ENCODE data around the gene ZNF440. TPM values are rescaled to one million over a fixed set of nuclear protein-coding genes. Genes with fewer than 3 reads are reported as not detected.
"Not testable (repeated sequence)": the region's sequence is repeated elsewhere in the genome, so short reads cannot be mapped to it uniquely, and the experiment has no call there.

ZNF440 gene
- total RNA-seq, 4 donors from 2014 or later = 4.8 to 13.2 (median 9.7) TPM

- no peak for ATAC-seq
- H3K27me3 ChIP-seq = no peaks in the 10 kb centered on the region
- WGBS, 2 donors (ENCODE audit: low coverage in 1 of 2) = 94 to 95% methylated on average over 5 to 8 of the region's 8 CpGs
- H3K36me3 ChIP-seq = peaks cover 16 to 59% of the 10 kb centered on the region in 2 donors
- no peak overlapping the region for H3K27ac ChIP-seq
- peaks cover 0 to 58% (median 3%) of the 10 kb centered on the region in 3 donors for H3K9me3 ChIP-seq
- TF ChIP-seq POLR2A (IDR thresholded peaks at IDR 0.05) (no peak), POLR2AphosphoS5 (IDR thresholded peaks at IDR 0.05) (no peak), CTCF (IDR thresholded peaks at IDR 0.05) (no peak), EP300 (IDR thresholded peaks at IDR 0.05) (no peak)
- no peaks in the 10 kb centered on the region for H3K4me1 ChIP-seq
- no peak overlapping the region for H3K4me3 ChIP-seq
These were observed 18.3 kb downstream of the ZNF440 start for GRCh38 chr19:11832253-11832912.

GRCh38 chr19:11833541-11833940 is 19.5 kb downstream of the ZNF440 start:
- Histone ChIP-seq H3K27ac (no peak overlapping the region), H3K4me1 (no peaks in the 10 kb centered on the region), H3K36me3 (peaks cover 16 to 59% of the 10 kb centered on the region in 2 donors), H3K27me3 (no peaks in the 10 kb centered on the region), H3K4me3 (no peak overlapping the region), H3K9me3 (peaks cover 0 to 58% (median 3%) of the 10 kb centered on the region in 3 donors)
- 90 to 98% methylated on average over 1 to 2 of the region's 2 CpGs for WGBS, 2 donors (ENCODE audit: low coverage in 1 of 2)
- TF ChIP-seq POLR2A (IDR thresholded peaks at IDR 0.05) (no peak), CTCF (IDR thresholded peaks at IDR 0.05) (no peak), EP300 (IDR thresholded peaks at IDR 0.05) (no peak), POLR2AphosphoS5 (IDR thresholded peaks at IDR 0.05) (no peak)
- no peak for ATAC-seq

GRCh38 chr19:11835626-11836066 is 21.6 kb downstream of the ZNF440 start:
- H3K27me3 ChIP-seq, H3K4me1 ChIP-seq, H3K4me3 ChIP-seq, ATAC-seq, H3K27ac ChIP-seq: not testable (repeated sequence)
- WGBS, 2 donors (ENCODE audit: low coverage in 1 of 2) = 100% methylated on average over 1 of the region's 2 CpGs
- peaks cover 16 to 41% of the 10 kb centered on the region in 2 donors for H3K36me3 ChIP-seq
- H3K9me3 ChIP-seq = peaks cover 0 to 42% (median 3%) of the 10 kb centered on the region in 3 donors

GRCh38 chr19:11843722-11844121 is 29.6 kb downstream of the ZNF440 start:
- TF ChIP-seq EP300 (IDR thresholded peaks at IDR 0.05) (no peak), POLR2AphosphoS5 (IDR thresholded peaks at IDR 0.05) (no peak), POLR2A (IDR thresholded peaks at IDR 0.05) (no peak), CTCF (IDR thresholded peaks at IDR 0.05) (no peak)
- Histone ChIP-seq H3K9me3 (no peaks in the 10 kb centered on the region), H3K4me1 (peaks cover 0 to 7% (median 0%) of the 10 kb centered on the region in 3 donors), H3K27me3 (no peaks in the 10 kb centered on the region), H3K36me3 (no peaks in the 10 kb centered on the region), H3K27ac (no peak overlapping the region), H3K4me3 (no peak overlapping the region)
- whole genome bisulfite sequencing, 2 donors (ENCODE audit: low coverage in 1 of 2) = 60 to 86% methylated on average over 1 of the region's 2 CpGs
- ATAC-seq = no peak

GRCh38 chr19:11847615-11848014 is 33.5 kb downstream of the ZNF440 start:
- not testable (repeated sequence) for H3K4me3 ChIP-seq, H3K36me3 ChIP-seq, ATAC-seq, H3K27me3 ChIP-seq, H3K9me3 ChIP-seq
- 36 to 80% methylated on average over 1 to 2 of the region's 6 CpGs for whole genome bisulfite sequencing, 2 donors (ENCODE audit: low coverage in 1 of 2)
- Histone ChIP-seq H3K4me1 (peaks cover 0 to 23% (median 4%) of the 10 kb centered on the region in 3 donors), H3K27ac (peak overlapping the region in 3 of 4 donors; percentile 82 to 84 (median 84))

- H3K36me3 ChIP-seq = no peaks in the 10 kb centered on the region
- no peak for TF ChIP-seq EP300 (IDR thresholded peaks at IDR 0.05)
- H3K4me3 ChIP-seq = peak overlapping the region; percentile 57 to 67
- H3K27ac ChIP-seq = peak overlapping the region; percentile 4 to 84 (median 83)
- no peak for ATAC-seq
- no peaks in the 10 kb centered on the region for H3K9me3 ChIP-seq
- 38 to 53% methylated on average over 3 to 7 of the region's 11 CpGs for WGBS, 2 donors (ENCODE audit: low coverage in 1 of 2)
- peaks cover 0 to 23% (median 4%) of the 10 kb centered on the region in 3 donors for H3K4me1 ChIP-seq
- no peaks in the 10 kb centered on the region for H3K27me3 ChIP-seq
These were observed 34.1 kb downstream of the ZNF440 start for GRCh38 chr19:11848200-11848593.

All from gastroesophageal sphincter (tissue), 4 donors.